OCI-LY7 (cell line): ENCODE measurements around the gene TCL1B.

ENCODE experiments used
- CTCF ChIP-seq: fragments of 200-600 bp; sonication (generic); conservative IDR thresholded peaks from 2 replicates; pipeline ENCODE4 v1.5.1; 2014; ENCODE audit warnings: mild to moderate bottlenecking, antibody characterized with exemption, low read length, moderate library complexity, mixed read lengths
- EZH2phosphoT487 ChIP-seq: fragments of 200-600 bp; sonication (generic); IDR thresholded peaks from 2 replicates; pipeline ENCODE4 v1.6.1; 2018; ENCODE audit warnings: low read depth, borderline replicate concordance, mild to moderate bottlenecking, mixed run types, antibody characterized with exemption, low read length, moderate library complexity, mixed read lengths

GRCh38 chr14:95741781-95742180, 55.6 kb downstream of the TCL1B start:
- no peak for TF ChIP-seq CTCF
- TF ChIP-seq EZH2phosphoT487, result no peak
